Stomach (tissue), 4 donors: ENCODE measurements around the gene MUC22.
A peak's percentile ranks its signal among the peaks of the same experiment; 100 is the strongest.

Experiments used
- EP300 ChIP-seq: sonication (generic); formaldehyde crosslinking; IDR thresholded peaks from one replicate; pipeline ENCODE4 v1.6.1; 2017; ENCODE audit warnings: antibody characterized with exemption
- POLR2A ChIP-seq, 4 donors: fragments of 450-650 bp; IDR thresholded peaks; one replicate each; pipeline ENCODE4 v1.6.1; 2016; ENCODE audit warnings: antibody characterized with exemption in 4 of 4, control low read depth in 2 of 4, mild to moderate bottlenecking in 1 of 4, moderate library complexity in 1 of 4
- POLR2AphosphoS5 ChIP-seq, 3 donors: sonication (generic); formaldehyde crosslinking; IDR thresholded peaks; one replicate each; pipeline ENCODE4 v1.6.1; 2016; ENCODE audit warnings: antibody characterized with exemption in 3 of 3
- TF ChIP-seq, protein P1 (sequence below), 7 experiments: fragments of 450-650 bp in 4 of 7; fragments of 200-600 bp in 3 of 7; sonication (generic) in 3 of 7; IDR thresholded peaks; one replicate each; pipeline ENCODE4 v1.5.1; 2016 to 2019; ENCODE audit warnings: antibody characterized with exemption in 7 of 7, control low read depth in 2 of 7, mild to moderate bottlenecking in 1 of 7

DNA sequence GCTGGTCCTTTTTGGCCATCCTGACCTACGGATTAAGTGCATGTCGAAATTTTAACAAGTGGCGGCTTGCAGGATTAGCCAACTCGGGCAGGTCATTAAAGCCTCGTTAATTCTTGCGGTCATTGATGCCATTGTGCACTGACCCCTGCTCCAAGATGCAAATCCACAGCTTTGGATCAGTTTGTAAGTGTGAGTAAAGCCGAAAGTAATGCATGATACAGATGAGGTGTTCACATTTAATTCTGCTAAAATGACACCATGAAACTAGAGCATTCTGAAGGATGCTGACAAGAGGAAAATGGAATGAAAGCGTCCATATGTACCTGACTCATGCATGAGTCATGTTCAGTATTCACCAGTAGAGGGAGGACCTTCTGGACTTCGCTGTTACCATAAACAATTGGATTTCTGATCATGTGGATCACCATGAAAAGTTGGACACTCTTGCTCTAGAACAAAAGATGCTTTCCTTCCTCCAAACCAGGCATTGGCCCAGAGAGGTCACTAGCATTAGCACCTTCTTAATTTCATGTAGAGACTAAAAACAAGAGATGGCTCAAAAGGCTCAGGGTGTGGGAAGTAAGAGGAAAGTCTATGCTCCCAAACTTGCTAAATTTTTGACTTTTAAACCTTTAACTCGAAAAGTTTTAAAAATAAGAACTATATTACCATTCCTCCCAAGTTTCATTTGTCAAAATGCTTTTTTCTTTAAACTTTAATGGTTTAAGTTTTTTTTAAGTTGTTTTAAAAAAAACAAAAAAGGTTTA, 48.0 kb downstream of the MUC22 start:
- TF ChIP-seq, protein P1, sequence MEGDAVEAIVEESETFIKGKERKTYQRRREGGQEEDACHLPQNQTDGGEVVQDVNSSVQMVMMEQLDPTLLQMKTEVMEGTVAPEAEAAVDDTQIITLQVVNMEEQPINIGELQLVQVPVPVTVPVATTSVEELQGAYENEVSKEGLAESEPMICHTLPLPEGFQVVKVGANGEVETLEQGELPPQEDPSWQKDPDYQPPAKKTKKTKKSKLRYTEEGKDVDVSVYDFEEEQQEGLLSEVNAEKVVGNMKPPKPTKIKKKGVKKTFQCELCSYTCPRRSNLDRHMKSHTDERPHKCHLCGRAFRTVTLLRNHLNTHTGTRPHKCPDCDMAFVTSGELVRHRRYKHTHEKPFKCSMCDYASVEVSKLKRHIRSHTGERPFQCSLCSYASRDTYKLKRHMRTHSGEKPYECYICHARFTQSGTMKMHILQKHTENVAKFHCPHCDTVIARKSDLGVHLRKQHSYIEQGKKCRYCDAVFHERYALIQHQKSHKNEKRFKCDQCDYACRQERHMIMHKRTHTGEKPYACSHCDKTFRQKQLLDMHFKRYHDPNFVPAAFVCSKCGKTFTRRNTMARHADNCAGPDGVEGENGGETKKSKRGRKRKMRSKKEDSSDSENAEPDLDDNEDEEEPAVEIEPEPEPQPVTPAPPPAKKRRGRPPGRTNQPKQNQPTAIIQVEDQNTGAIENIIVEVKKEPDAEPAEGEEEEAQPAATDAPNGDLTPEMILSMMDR (IDR thresholded peaks at IDR 0.05), result peak in 5 of 7 experiments; percentile 32 to 67 (median 61)
- TF ChIP-seq POLR2AphosphoS5 (IDR thresholded peaks at IDR 0.05), result peak in 1 of 3 donors; percentile 76
- no peak for TF ChIP-seq POLR2A (IDR thresholded peaks at IDR 0.05)
- no peak for TF ChIP-seq EP300
